AG20443 (cell line): ENCODE measurements around the gene C7orf25.

Source experiments
- DNase-seq: peaks from one replicate; pipeline ENCODE4 v3.0.0; 2012; ENCODE audit warnings: low spot score, mixed read lengths

C7orf25 gene

DNA sequence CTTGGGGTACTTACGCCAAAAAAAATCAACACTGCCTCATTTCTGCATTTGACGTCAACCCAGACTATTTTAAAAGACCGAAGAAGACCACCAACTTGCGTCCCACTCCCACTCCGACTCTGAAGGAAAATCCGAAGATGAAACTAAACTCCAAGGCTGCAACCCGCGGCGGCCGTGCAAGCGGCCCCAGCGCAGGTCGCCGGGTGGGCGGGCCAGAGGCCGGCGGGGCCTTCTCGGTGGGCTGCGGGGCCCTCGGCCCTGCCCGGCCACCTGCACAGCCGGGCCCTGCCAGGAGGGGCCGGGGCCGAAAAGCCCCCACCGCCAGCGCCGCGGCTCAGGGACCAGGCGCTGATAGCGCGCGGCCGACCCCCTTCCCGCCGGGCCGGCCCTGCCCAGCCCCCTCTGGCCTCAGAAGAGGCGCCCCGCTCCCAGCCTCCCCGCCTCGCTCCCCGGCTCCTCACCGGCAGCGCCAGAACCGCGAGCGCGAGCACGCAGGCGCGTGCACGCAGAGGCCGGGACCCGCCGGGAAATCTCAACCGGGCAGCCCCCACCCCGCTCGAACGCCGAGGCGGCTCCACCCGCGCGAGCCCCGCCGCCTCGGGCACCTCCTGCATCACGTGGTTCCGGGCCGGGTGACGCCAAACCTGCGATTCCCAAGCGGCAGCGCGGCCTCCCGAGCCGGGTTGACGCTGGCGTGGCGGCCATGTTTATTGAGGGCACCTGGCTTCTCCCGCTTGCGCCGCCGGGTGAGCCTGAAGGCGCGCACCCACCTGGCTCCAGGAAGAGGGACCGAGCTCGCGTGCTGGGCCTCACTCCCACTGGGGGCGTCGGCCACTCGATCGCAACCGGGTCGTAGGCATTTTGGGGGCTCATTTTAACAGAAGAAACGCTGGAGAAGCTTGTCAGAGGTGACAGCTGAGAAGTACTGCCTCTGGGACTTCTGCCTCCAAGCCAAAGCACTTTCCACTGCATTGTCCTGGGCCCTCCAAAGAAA is at the start of gene C7orf25:
Gene C7orf25, minus strand, starts transcription at position 617 of the 994 bp plus-strand sequence. CDS start 1,170 bp downstream, outside the sequence.
- peak; percentile 96 for DNase-seq

DNA sequence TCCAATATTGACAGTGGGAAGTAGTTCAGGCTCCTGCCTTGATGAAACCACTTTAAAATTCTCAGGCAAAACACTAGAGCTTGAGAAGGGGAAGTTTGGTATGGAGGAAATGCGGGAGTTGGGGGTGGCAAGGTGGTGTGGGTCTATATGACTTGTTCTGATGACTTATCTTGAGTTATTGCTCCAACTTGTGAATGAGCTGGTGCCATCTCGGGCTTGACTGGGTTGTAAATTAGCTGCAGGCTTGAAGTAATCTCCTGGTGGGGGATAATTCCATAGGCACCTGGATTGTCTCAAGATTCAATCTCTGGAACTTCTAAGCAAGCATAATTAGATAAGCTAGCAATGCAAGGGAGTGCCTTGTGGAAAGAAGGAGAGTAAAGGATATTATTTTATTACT is 49.3 kb upstream of the C7orf25 start:
- DNase-seq, result no peak

DNA sequence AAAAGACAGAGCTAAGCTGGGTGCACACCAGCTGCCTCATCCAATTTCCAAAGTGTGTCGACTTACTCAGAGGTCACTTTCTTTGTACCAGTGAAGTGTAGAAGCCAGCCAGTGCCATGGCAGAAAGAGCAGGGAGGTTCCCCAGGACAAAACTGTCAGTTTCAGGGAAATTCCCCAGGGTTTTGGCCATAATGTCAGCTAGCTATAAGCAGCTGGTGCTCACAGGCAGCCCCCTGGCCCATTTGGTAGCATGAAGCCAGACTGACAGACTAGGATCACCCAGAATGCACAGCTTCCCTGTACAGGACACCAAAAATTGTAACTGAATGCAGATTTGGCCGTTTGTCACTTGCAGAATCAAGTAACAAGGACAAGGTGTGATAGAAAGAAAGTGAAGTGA is 48.9 kb upstream of the C7orf25 start:
- no peak for DNase-seq

GRCh38 chr7:42959549-42959948 is 47.7 kb upstream of the C7orf25 start:
- no peak for DNase-seq

- no peak for DNase-seq
Measured at GRCh38 chr7:42956062-42956461, 44.2 kb upstream of the C7orf25 start.

DNA sequence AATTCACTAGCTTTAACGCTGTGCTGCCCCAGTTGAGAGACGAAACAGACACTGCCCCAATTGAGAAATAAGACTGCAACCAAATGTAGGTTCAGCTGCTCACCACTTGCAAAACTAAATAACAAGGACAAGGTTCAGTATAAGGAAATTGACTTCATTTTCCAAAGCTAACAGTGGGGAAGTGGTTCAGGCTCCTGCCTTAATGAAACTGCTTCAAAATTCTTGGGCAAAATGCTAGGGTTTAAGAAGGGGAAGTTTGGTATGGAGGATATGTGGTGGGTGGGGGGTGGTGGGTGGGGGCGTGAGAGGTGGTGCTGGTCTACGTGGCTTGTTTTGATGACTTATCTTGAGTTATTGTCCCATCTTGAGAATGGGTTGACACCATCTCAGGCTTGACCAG is 42.1 kb upstream of the C7orf25 start:
- DNase-seq, result no peak

DNA sequence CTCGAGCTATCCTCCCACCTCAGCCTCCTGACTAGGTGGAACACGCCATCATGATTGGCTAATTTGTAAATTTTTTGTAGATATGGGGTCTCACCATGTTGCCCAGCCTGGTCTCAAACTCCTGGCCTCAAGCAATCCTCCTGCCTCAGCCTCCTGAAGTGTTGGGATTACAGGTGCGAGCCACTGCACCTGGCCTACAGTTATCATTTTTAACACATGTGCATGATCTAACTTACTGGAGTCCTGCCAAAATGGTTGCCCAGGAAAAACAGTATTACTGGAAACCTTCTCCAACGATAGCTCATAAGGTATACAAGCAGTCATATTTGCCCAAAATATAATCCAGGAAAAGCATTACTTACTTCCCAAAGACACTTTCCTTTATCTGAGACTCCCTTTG is 40.5 kb upstream of the C7orf25 start:
- no peak for DNase-seq

- DNase-seq, result no peak
Measured at GRCh38 chr7:42950417-42950816, 38.5 kb upstream of the C7orf25 start.

GRCh38 chr7:42947521-42947920 is 35.7 kb upstream of the C7orf25 start:
- no peak for DNase-seq

DNA sequence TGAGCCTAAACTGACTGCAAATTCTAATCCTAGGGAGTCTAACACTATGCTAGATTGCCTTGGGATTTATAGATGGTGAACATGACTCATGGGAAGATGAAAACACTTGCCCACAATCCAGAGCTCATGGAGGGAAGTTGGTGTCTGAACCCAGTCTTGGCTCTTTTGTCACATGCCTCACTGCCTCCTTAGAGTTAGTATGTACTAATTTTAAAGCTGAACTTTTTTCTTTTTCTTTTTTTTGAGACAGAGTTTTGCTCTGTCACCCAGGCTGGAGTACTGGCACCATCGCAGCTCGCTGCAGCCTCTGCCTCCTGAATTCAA is 34.7 kb upstream of the C7orf25 start:
- DNase-seq, result no peak

DNA sequence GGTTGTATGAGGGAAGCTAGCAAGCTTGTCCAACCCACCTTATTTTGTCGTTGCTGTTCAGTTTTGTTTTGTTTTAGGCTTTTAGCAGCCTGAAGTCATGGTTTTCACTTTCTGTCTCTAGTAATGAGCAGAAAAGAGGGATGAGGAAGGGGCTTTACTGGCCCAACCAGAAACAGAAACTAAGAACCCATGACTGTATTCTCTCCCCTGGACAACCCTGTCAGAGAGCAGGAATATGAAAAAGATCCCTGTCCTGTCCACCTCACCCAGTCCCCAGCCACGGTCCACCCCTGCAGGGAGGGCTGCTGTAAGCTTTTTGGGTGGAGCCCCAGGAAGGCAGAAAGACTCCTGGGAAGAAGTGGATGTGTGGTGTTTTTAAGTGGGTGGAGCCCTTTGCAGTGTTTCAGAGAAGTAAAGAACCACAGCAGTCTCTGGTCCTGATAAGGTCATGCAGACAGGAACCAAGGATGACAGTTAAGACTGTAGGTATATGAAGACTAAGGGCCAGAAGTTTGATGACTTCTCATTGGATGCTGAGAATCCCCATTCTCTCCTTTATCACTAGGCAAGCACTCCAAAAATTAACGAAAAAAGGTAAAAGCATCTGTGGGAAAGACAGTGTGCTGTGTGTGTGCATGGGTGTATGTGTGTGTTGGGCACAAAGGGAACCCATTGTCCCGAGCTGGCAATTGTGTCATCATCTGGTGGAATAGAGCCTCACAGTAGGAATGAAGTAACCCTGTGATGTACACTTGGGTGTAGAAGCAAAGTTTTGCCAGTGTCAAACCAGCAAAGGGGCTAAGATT is 34.2 kb upstream of the C7orf25 start:
- DNase-seq, result peak; percentile 64

GRCh38 chr7:42940985-42941847 is 29.3 kb upstream of the C7orf25 start:
- peak; percentile 75 for DNase-seq

DNA sequence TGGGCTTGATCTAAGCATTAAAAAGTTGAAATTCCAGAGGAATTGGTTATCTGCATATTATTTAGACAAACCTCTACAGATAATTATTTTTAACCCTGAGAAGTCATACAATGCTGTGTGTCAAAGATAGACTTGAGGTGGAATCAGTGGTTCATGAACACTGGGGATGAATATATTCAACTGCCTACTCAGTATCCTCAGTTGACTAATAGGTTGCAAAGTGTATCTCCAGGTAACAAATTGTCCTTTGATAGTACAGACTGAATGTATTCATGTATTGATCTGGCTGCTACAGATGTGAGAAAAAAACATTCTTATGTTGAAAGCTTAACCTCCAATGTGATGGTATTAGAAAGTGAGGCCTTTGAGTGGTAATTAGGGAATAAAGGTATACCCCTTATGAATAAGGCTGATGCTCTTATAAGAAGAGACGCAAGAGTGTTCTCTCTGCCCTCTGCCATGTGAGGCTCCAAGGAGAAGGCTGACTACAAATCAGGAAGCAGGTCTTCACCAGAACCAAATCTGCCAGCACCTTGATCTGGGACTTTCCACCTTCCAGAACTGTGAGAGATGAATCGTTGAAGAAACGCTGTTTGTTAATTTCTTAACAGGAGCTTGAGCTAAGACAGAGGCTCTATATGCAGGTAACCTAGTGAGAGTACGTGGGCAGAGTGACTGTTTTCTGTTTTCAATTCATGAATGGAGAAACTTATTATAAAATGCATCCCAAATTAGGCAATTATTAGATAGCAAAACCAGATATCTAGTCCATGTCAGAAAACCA is 27.8 kb upstream of the C7orf25 start:
- DNase-seq, result no peak

- no peak for DNase-seq
Measured at GRCh38 chr7:42935861-42936260, 24.0 kb upstream of the C7orf25 start.

DNA sequence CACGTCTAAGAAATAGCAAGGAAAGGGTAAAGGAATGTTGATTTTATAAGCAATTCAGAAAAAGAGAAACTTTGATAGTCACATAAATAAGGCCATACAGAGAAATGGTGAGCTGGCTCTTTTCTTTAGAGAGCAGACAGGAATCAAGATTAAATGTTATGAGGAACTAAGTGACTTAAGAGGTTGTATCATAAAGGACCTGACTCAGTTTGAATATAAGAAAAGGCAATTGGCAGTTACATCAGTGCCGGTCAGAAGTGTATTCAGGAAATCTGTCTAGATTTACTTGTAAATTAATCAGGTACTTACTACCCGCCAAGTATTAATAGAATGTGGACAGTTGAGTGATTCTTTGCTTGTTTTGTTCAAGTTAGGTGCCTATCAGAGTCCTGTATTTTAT is 22.4 kb upstream of the C7orf25 start:
- no peak for DNase-seq

GRCh38 chr7:42932811-42933591 is 21.1 kb upstream of the C7orf25 start:
- peak; percentile 24 for DNase-seq

DNA sequence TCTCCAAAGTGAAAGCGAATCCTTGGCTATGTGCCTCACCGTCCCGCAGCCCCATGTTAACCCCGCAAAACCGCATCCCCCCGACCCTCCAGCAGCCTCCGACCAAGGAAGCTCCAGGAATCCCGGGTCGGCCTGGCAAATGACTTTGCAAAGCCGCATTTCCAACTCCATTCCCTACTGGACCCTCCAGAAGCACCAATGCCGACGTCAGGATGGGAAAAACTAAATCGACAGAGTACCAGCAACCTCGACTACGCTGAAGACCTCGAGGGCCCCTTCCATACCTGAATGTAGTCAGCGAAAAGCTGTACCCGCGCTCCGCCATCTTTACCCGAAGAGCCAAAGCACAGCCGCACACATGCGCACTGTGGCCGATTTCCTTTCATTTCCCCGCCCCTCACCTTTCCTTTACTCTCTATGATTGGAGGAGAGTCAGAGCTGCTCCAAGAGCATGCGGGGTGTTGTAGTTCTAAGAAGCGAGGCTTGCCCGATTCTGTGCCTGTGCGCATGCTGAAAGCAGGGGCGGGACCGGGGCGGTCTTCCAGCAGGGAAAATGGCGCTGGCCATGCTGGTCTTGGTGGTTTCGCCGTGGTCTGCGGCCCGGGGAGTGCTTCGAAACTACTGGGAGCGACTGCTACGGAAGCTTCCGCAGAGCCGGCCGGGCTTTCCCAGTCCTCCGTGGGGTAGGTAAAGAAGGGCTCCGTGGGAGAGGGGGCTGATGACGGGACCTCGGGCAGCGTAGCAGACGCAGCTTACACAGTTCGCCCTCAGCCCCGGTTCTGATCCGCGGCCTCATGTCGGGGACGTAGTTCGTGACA is 20.2 kb upstream of the C7orf25 start, which contains the start of the genes MRPL32 and PSMA2:
Gene MRPL32, plus strand, starts transcription at position 543 of the 818 bp plus-strand sequence. Its CDS starts 11 bp downstream, at position 554.
Gene PSMA2, minus strand, starts transcription at position 341 of the 818 bp plus-strand sequence. Its CDS starts 16 bp downstream, at position 325.
- DNase-seq, result peak; percentile 99

GRCh38 chr7:42931447-42931833 is 19.6 kb upstream of the C7orf25 start:
- no peak for DNase-seq

DNA sequence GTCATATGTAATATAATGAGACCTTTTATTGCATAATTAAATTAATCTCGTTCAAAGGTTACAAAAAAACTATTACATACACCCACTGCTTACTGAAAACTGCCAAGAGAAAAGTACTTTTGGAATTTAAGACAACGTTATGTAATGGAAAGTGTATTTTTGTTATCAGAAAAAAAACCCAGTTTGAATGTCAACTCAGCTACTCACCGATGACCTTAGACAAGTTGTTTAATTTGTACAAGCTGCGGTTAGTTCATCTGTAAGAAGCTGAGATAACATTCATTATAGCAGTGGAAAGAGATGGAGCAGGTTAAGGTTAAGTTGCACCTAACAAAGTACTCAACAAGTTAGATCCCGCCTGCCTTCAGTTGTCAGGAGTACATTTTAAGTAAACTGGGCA is 19.0 kb upstream of the C7orf25 start:
- no peak for DNase-seq
